ENCODE data around the gene PAX9. TPM values are rescaled to one million over a fixed set of nuclear protein-coding genes. Genes with fewer than 3 reads are reported as not detected.

Gene PAX9
- polyA plus RNA-seq, 1 donor from 2014 or later, result not detected

DNA sequence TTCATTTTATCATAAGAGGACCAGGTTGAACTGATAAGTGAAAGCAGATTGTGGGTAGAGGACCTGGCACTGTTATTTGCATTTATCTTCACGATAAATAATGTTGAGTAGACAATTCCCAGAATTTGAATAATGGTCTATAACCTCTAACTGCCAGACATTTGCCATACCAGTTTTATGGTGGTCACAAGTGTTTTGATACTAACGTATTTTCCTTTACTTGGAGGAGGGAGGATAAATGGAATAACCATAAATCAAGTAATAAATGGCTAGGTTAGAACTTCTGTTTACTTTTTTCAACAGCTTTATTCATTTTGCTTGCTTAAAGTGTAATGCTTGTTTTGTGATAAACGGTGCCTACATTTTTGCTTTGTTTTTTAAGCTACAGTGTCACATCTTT lies 9.5 kb downstream of the PAX9 start:
- Histone ChIP-seq H3F3A (ENCODE audit: insufficient read depth, low read length, poor library complexity, severe bottlenecking) (no peaks in the 10 kb centered on the region), H3K9me3 (ENCODE audit: low read length) (no peaks in the 10 kb centered on the region), H4K20me1 (ENCODE audit: insufficient read depth) (no peaks in the 10 kb centered on the region), H3K4me3 (ENCODE audit: low read length) (no peak overlapping the region), H3K27me3 (ENCODE audit: insufficient read depth, low read depth, low read length) (peaks cover 84% of the 10 kb centered on the region), H2AFZ (ENCODE audit: low read depth, low read length) (no peak overlapping the region), H3K36me3 (ENCODE audit: insufficient read depth, low read length) (no peaks in the 10 kb centered on the region), H3K9ac (ENCODE audit: low read length) (no peak overlapping the region), H3K27ac (ENCODE audit: low read length) (no peak overlapping the region), H3K9me2 (ENCODE audit: insufficient read depth, low read length) (no peaks in the 10 kb centered on the region), H3K79me2 (replicated peaks; ENCODE audit: insufficient read depth, low read length) (no peaks in the 10 kb centered on the region), H3K4me2 (ENCODE audit: low read length) (no peak overlapping the region)
- TF ChIP-seq TAF1 (IDR thresholded peaks at IDR 0.05; ENCODE audit: low read depth), result no peak
- TF ChIP-seq POLR2AphosphoS5 (IDR thresholded peaks at IDR 0.05), result no peak
- TF ChIP-seq, protein P1, sequence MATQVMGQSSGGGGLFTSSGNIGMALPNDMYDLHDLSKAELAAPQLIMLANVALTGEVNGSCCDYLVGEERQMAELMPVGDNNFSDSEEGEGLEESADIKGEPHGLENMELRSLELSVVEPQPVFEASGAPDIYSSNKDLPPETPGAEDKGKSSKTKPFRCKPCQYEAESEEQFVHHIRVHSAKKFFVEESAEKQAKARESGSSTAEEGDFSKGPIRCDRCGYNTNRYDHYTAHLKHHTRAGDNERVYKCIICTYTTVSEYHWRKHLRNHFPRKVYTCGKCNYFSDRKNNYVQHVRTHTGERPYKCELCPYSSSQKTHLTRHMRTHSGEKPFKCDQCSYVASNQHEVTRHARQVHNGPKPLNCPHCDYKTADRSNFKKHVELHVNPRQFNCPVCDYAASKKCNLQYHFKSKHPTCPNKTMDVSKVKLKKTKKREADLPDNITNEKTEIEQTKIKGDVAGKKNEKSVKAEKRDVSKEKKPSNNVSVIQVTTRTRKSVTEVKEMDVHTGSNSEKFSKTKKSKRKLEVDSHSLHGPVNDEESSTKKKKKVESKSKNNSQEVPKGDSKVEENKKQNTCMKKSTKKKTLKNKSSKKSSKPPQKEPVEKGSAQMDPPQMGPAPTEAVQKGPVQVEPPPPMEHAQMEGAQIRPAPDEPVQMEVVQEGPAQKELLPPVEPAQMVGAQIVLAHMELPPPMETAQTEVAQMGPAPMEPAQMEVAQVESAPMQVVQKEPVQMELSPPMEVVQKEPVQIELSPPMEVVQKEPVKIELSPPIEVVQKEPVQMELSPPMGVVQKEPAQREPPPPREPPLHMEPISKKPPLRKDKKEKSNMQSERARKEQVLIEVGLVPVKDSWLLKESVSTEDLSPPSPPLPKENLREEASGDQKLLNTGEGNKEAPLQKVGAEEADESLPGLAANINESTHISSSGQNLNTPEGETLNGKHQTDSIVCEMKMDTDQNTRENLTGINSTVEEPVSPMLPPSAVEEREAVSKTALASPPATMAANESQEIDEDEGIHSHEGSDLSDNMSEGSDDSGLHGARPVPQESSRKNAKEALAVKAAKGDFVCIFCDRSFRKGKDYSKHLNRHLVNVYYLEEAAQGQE (IDR thresholded peaks at IDR 0.05; ENCODE audit: borderline replicate concordance), result no peak
- no peak for TF ChIP-seq SMC3 (conservative IDR thresholded peaks at IDR 0.05; ENCODE audit: poor library complexity)
- no peak for TF ChIP-seq EP300 (conservative IDR thresholded peaks at IDR 0.05; ENCODE audit: poor library complexity, severe bottlenecking)
- no peak for TF ChIP-seq RAD21 (conservative IDR thresholded peaks at IDR 0.05)
- TF ChIP-seq, protein P2, sequence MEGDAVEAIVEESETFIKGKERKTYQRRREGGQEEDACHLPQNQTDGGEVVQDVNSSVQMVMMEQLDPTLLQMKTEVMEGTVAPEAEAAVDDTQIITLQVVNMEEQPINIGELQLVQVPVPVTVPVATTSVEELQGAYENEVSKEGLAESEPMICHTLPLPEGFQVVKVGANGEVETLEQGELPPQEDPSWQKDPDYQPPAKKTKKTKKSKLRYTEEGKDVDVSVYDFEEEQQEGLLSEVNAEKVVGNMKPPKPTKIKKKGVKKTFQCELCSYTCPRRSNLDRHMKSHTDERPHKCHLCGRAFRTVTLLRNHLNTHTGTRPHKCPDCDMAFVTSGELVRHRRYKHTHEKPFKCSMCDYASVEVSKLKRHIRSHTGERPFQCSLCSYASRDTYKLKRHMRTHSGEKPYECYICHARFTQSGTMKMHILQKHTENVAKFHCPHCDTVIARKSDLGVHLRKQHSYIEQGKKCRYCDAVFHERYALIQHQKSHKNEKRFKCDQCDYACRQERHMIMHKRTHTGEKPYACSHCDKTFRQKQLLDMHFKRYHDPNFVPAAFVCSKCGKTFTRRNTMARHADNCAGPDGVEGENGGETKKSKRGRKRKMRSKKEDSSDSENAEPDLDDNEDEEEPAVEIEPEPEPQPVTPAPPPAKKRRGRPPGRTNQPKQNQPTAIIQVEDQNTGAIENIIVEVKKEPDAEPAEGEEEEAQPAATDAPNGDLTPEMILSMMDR (IDR thresholded peaks at IDR 0.05; ENCODE audit: poor library complexity, severe bottlenecking), result no peak
- TF ChIP-seq EZH2 (IDR thresholded peaks at IDR 0.05; ENCODE audit: borderline replicate concordance, insufficient read depth, low read length, poor library complexity, severe bottlenecking), result no peak
- TF ChIP-seq MXI1 (conservative IDR thresholded peaks at IDR 0.05; ENCODE audit: poor library complexity, severe bottlenecking), result no peak

DNA sequence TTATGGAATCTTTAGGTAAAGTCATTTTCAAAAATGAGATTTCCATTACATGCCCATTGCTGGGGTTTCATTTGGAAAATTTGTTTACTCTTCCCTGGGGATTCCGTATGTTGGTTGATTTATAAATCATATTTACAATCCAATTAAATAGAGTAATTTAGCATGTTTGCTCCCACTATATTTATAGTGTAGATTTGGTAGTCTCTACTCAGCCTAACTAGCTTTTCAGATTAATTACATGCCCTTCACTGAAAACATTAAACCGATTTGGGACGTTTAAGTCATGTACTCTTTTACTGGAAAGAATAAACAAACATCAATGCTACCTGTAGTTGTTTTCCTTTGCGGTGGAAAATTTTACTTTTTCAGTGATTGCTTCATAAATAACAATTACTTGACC lies 10.4 kb downstream of the PAX9 start:
- no peak overlapping the region for H3K27ac ChIP-seq (ENCODE audit: low read length)

More for the DNA sequence above, 10.4 kb downstream of the PAX9 start:
- Histone ChIP-seq H3K4me3 (ENCODE audit: low read length) (no peak overlapping the region), H2AFZ (ENCODE audit: low read depth, low read length) (no peak overlapping the region), H3K79me2 (replicated peaks; ENCODE audit: insufficient read depth, low read length) (no peaks in the 10 kb centered on the region), H3K9ac (ENCODE audit: low read length) (no peak overlapping the region), H3F3A (ENCODE audit: insufficient read depth, low read length, poor library complexity, severe bottlenecking) (no peaks in the 10 kb centered on the region), H3K9me2 (ENCODE audit: insufficient read depth, low read length) (no peaks in the 10 kb centered on the region), H3K27me3 (ENCODE audit: insufficient read depth, low read depth, low read length) (peaks cover 84% of the 10 kb centered on the region), H4K20me1 (ENCODE audit: insufficient read depth) (no peaks in the 10 kb centered on the region), H3K4me2 (ENCODE audit: low read length) (no peak overlapping the region), H3K9me3 (ENCODE audit: low read length) (no peaks in the 10 kb centered on the region), H3K36me3 (ENCODE audit: insufficient read depth, low read length) (no peaks in the 10 kb centered on the region)
- TF ChIP-seq EP300 (conservative IDR thresholded peaks at IDR 0.05; ENCODE audit: poor library complexity, severe bottlenecking) (no peak), MXI1 (conservative IDR thresholded peaks at IDR 0.05; ENCODE audit: poor library complexity, severe bottlenecking) (no peak), EZH2 (IDR thresholded peaks at IDR 0.05; ENCODE audit: borderline replicate concordance, insufficient read depth, low read length, poor library complexity, severe bottlenecking) (no peak), SMC3 (conservative IDR thresholded peaks at IDR 0.05; ENCODE audit: poor library complexity) (no peak), TAF1 (IDR thresholded peaks at IDR 0.05; ENCODE audit: low read depth) (no peak), POLR2AphosphoS5 (IDR thresholded peaks at IDR 0.05) (no peak), RAD21 (conservative IDR thresholded peaks at IDR 0.05) (no peak)
- TF ChIP-seq, protein P2 (IDR thresholded peaks at IDR 0.05; ENCODE audit: poor library complexity, severe bottlenecking), result no peak
- TF ChIP-seq, protein P1 (IDR thresholded peaks at IDR 0.05; ENCODE audit: borderline replicate concordance), result no peak

All from neural cell (in vitro differentiated cells).